GM12878 (cell line): ENCODE measurements around the gene SHC3. TPM values are rescaled to one million over a fixed set of nuclear protein-coding genes. Genes with fewer than 3 reads are reported as not detected.

Experiments
- ATAC-seq: fragments of 200-7000 bp; cut with Tn5 transposase; 3 replicates; pipeline ENCODE4 v1.9.1; 2020; ENCODE audit warnings: mild to moderate bottlenecking, moderate library complexity
- BruUV-seq: library from RNA; stranded (reverse); fragments of 400-500 nt; replicated peaks from 2 replicates; lab custom pipeline; 2021; lab: Mats Ljungman, UMichigan
- CTCF ChIA-PET: fragments of 300-600 bp; sonication (Branson Sonifier 250); formaldehyde crosslinking; extraction: SDS; loops from one replicate; lab custom pipeline; 2021; ENCODE audit warnings: inconsistent platforms; lab: Yijun Ruan, JAX
- POLR2A ChIA-PET: fragments of 350-600 bp; formaldehyde crosslinking; extraction: SDS; loops from one replicate; lab custom pipeline; 2021; ENCODE audit warnings: inconsistent platforms; lab: Charles Lee
- RAD21 ChIA-PET: fragments of 300-600 bp; sonication (Branson Sonifier 250); formaldehyde crosslinking; loops from one replicate; lab custom pipeline; 2023; ENCODE audit warnings: antibody characterized with exemption; ENCODE audit not compliant: unreplicated experiment; lab: Charles Lee
- SMC1A ChIA-PET: fragments of 300-600 bp; sonication (Branson Sonifier 250); formaldehyde crosslinking; loops from one replicate; lab custom pipeline; 2023; ENCODE audit not compliant: unreplicated experiment, uncharacterized antibody; lab: Charles Lee
- DNase-seq: peaks from one replicate; pipeline ENCODE4 v3.0.0-alpha.2; 2011; ENCODE audit warnings: low read depth, low spot score
- FAIRE-seq: peaks from 3 replicates; lab custom pipeline; 2011; peaks lifted over from hg19 to GRCh38; lab: Jason Lieb, UNC
- H2AFZ ChIP-seq: 2 replicates; pipeline ENCODE4 v1.6.0; 2011; ENCODE audit warnings: low read depth, low read length, control low read depth; ENCODE audit not compliant: control insufficient read depth
- H3K27ac ChIP-seq: 2 replicates; pipeline ENCODE4 v1.5.1; 2011; ENCODE audit warnings: control low read depth; ENCODE audit not compliant: control insufficient read depth, insufficient read depth
- H3K27me3 ChIP-seq, 2 experiments: replicated peaks in 1 of 2; 2 replicates each; pipeline versions ENCODE4 v1.6.0 to v1.6.1; 2011; ENCODE audit warnings: low read length in 1 of 2; ENCODE audit not compliant: control insufficient read depth in 2 of 2, insufficient read depth in 2 of 2
- H3K36me3 ChIP-seq, 2 experiments: 2 replicates each; pipeline ENCODE4 v1.5.1; 2011; ENCODE audit warnings: low read length in 1 of 2; ENCODE audit not compliant: control insufficient read depth in 2 of 2, insufficient read depth in 2 of 2
- H3K4me1 ChIP-seq: 2 replicates; pipeline ENCODE4 v1.6.1; 2011; ENCODE audit warnings: mild to moderate bottlenecking, low read length, moderate library complexity, mixed read lengths; ENCODE audit not compliant: control insufficient read depth, insufficient read depth
- H3K4me2 ChIP-seq: 2 replicates; pipeline ENCODE4 v1.6.0; 2011; ENCODE audit warnings: control low read depth; ENCODE audit not compliant: control insufficient read depth, insufficient read depth
- H3K4me3 ChIP-seq: fragments of 200-600 bp; sonication (generic); 2 replicates; pipeline ENCODE4 v1.5.1; 2016
- H3K79me2 ChIP-seq: 2 replicates; pipeline ENCODE4 v1.6.0; 2011; ENCODE audit warnings: low read length; ENCODE audit not compliant: control insufficient read depth, insufficient read depth
- H3K9ac ChIP-seq: 2 replicates; pipeline ENCODE4 v1.8.0; 2011; ENCODE audit warnings: low read length, control low read depth, mixed read lengths; ENCODE audit not compliant: control insufficient read depth, insufficient read depth
- H3K9me3 ChIP-seq: replicated peaks from 3 replicates; pipeline ENCODE4 v1.5.1; 2011; ENCODE audit warnings: mild to moderate bottlenecking, low read length; ENCODE audit not compliant: control insufficient read depth, insufficient read depth
- H4K20me1 ChIP-seq: 2 replicates; pipeline ENCODE4 v1.6.0; 2011; ENCODE audit not compliant: control insufficient read depth, insufficient read depth
- CUX1 ChIP-seq: IDR thresholded peaks from 2 replicates; pipeline ENCODE4 v1.6.1; 2012; ENCODE audit warnings: improper control_type of control experiment, low read depth, low read length; ENCODE audit not compliant: insufficient replicate concordance
- EP300 ChIP-seq, 2 experiments: fragments of 150-350 bp in 1 of 2; IDR thresholded peaks; 2 replicates each; pipeline ENCODE4 v1.6.1; 2011 to 2012; ENCODE audit warnings: low read depth in 2 of 2, low read length in 2 of 2, borderline replicate concordance in 1 of 2, improper control_type of control experiment in 1 of 2, inconsistent platforms in 1 of 2; ENCODE audit not compliant: control insufficient read depth in 1 of 2
- EZH2 ChIP-seq: IDR thresholded peaks from 2 replicates; pipeline ENCODE4 v1.6.1; 2012; ENCODE audit warnings: low read depth, mild to moderate bottlenecking, control low read depth, inconsistent platforms, low read length, borderline replicate concordance; ENCODE audit not compliant: control insufficient read depth
- KDM1A ChIP-seq: fragments of 200-600 bp; sonication (generic); IDR thresholded peaks from 2 replicates; pipeline ENCODE4 v1.6.1; 2016; ENCODE audit warnings: borderline replicate concordance
- MEF2A ChIP-seq: IDR thresholded peaks from 2 replicates; pipeline ENCODE4 v1.6.1; 2011; ENCODE audit warnings: low read depth, mild to moderate bottlenecking, low read length, moderate library complexity; ENCODE audit not compliant: insufficient read depth
- MLLT1 ChIP-seq: fragments of 450-650 bp; IDR thresholded peaks from 2 replicates; pipeline ENCODE4 v1.6.1; 2016; ENCODE audit warnings: mild to moderate bottlenecking
- NFXL1 ChIP-seq: fragments of 450-650 bp; IDR thresholded peaks from 2 replicates; pipeline ENCODE4 v1.6.1; 2017; ENCODE audit warnings: antibody characterized with exemption, mild to moderate bottlenecking, borderline replicate concordance
- NR2C1 ChIP-seq: fragments of 450-650 bp; IDR thresholded peaks from 2 replicates; pipeline ENCODE4 v1.6.1; 2017; ENCODE audit warnings: antibody characterized with exemption, mild to moderate bottlenecking, moderate library complexity
- SKIL ChIP-seq: fragments of 450-650 bp; IDR thresholded peaks from 2 replicates; pipeline ENCODE4 v1.6.1; 2017; ENCODE audit warnings: mild to moderate bottlenecking, low read depth, inconsistent platforms; ENCODE audit not compliant: poor library complexity, severe bottlenecking
- TAF1 ChIP-seq: IDR thresholded peaks from 2 replicates; pipeline ENCODE4 v1.6.1; 2011; ENCODE audit warnings: mild to moderate bottlenecking, low read depth, low read length, borderline replicate concordance
- ZNF622 ChIP-seq: fragments of 450-650 bp; IDR thresholded peaks from 2 replicates; pipeline ENCODE4 v1.6.1; 2017; ENCODE audit warnings: mild to moderate bottlenecking, inconsistent platforms
- WGBS: methylation state at CpG from one replicate; pipeline ENCODE4 v1.1.6; 2016; ENCODE audit warnings: low lambda C conversion rate; ENCODE audit not compliant: insufficient replicate concordance, insufficient coverage; ENCODE audit errors: missing lambda C conversion rate; 5-methylcytosine and 5-hydroxymethylcytosine counted together
- in situ Hi-C: fragments of 300-500 bp; cut with MboI; formaldehyde crosslinking; loops from 9 replicates; pipeline ENCODE4 v1.14.3; 2018; ENCODE audit warnings: mixed read lengths
- intact Hi-C: fragments of 100-400 bp; cut with micrococcal nuclease; formaldehyde crosslinking; loops from one replicate; pipeline ENCODE4 v1.14.2; 2022; ENCODE audit not compliant: unreplicated experiment
- polyA plus RNA-seq, 11 experiments: library from polyadenylated mRNA; depleted of rRNA in 4 of 11; unstranded in 6 of 11; stranded (reverse) in 5 of 11; fragments of >200 nt; fragmentation: Nextera tagmentation in 4 of 11; fragmentation: Illumina TruSeq in 1 of 11; extraction: Ambion mirVana in 4 of 11; extraction: Trizol in 1 of 11; gene quantifications; 1 replicate in 1 of 11; 2 replicates in 10 of 11; pipeline versions ENCODE4 v1.2.1 to v1.2.3, GENCODE V29; 2011 to 2016; ENCODE audit warnings: inconsistent platforms in 2 of 11, missing spikeins in 2 of 11, low read depth in 1 of 11
- total RNA-seq, 4 experiments: library from RNA; depleted of rRNA in 3 of 4; stranded (reverse); fragments of >200 nt in 3 of 4; fragmentation: Illumina TruSeq in 1 of 4; extraction: Trizol in 1 of 4; gene quantifications; 2 replicates each; pipeline versions ENCODE4 v1.2.1 to v1.2.3, GENCODE V29; 2013 to 2021

The SHC3 gene
- total and polyA plus RNA-seq, 10 of the 15 experiments (the other 5 are each of a cell fraction or from before 2014, with no cell fraction given), result 0.01 to 0.06 TPM; not detected in 8

GRCh38 chr9:89014153-89014552, 164.5 kb downstream of the SHC3 start:
- no peak overlapping the region for H3K4me2 ChIP-seq
- DNase-seq (no peak), ATAC-seq (no peak), FAIRE-seq (no peak)
- H3K27me3 ChIP-seq, result no peaks in the 10 kb centered on the region
- no peak overlapping the region for H3K9ac ChIP-seq
- ChIA-PET RAD21 (no interaction called here), CTCF (no interaction called here), SMC1A (no interaction called here), POLR2A (no interaction called here)
- no peak overlapping the region for H2AFZ ChIP-seq
- intact Hi-C loops, result no loop called here
- no peaks in the 10 kb centered on the region for H3K36me3 ChIP-seq
- no peak for TF ChIP-seq MEF2A
- no peak for TF ChIP-seq EZH2
- no peak for TF ChIP-seq NFXL1
- no peak for TF ChIP-seq CUX1
- TF ChIP-seq ZNF622, result no peak
- no peak for TF ChIP-seq SKIL
- no peak for TF ChIP-seq EP300 (IDR thresholded peaks at IDR 0.05; ENCODE audit: borderline replicate concordance in 1 of 2, control insufficient read depth in 1 of 2, low read depth in 2 of 2, low read length in 2 of 2)
- TF ChIP-seq MLLT1, result no peak
- no peak for TF ChIP-seq TAF1
- no peak for TF ChIP-seq NR2C1
- TF ChIP-seq KDM1A, result no peak
- H3K9me3 ChIP-seq, result no peaks in the 10 kb centered on the region
- no peak overlapping the region for H3K4me3 ChIP-seq
- H3K79me2 ChIP-seq, result no peaks in the 10 kb centered on the region
- no TSS peak for BruUV-seq
- no peaks in the 10 kb centered on the region for H4K20me1 ChIP-seq
- WGBS, result 43% methylated on average over 7 of the region's 7 CpGs
- H3K4me1 ChIP-seq, result no peaks in the 10 kb centered on the region
- in situ Hi-C loops, result no loop called here
- H3K27ac ChIP-seq, result no peak overlapping the region
